Skin epidermis (tissue), 12 donors: ENCODE results near the gene ARL4A.

Experiments
- H3K27ac ChIP-seq, 21 experiments: fragments of 200-600 bp; sonication (generic) in 11 of 21; one replicate each; pipeline ENCODE4 v1.5.0; 2020; ENCODE audit warnings: mild to moderate bottlenecking in 3 of 21, inconsistent platforms in 2 of 21, moderate library complexity in 2 of 21
- H3K4me3 ChIP-seq, 7 experiments: fragments of 200-600 bp; sonication (generic) in 2 of 7; one replicate each; pipeline ENCODE4 v1.5.0; 2020; ENCODE audit warnings: inconsistent platforms in 2 of 7, mild to moderate bottlenecking in 2 of 7, moderate library complexity in 1 of 7

Gene ARL4A

GRCh38 chr7:12719981-12720865 is 32.8 kb downstream of the ARL4A start:
- Histone ChIP-seq H3K27ac (peak overlapping the region in 19 of 21 experiments; percentile 10 to 89 (median 67)), H3K4me3 (no peak overlapping the region)

GRCh38 chr7:12721286-12721830 is 33.9 kb downstream of the ARL4A start:
- Histone ChIP-seq H3K27ac (peak overlapping the region in 4 of 21 experiments; percentile 15 to 89 (median 58)), H3K4me3 (no peak overlapping the region)

- peak overlapping the region in 3 of 21 experiments; percentile 38 to 89 (median 40) for H3K27ac ChIP-seq
Observed at GRCh38 chr7:12722136-12722535, 34.7 kb downstream of the ARL4A start.

GRCh38 chr7:12722636-12723605 is 35.5 kb downstream of the ARL4A start:
- no peak overlapping the region for H3K4me3 ChIP-seq
- peak overlapping the region in 3 of 21 experiments; percentile 22 to 54 (median 38) for H3K27ac ChIP-seq

More at GRCh38 chr7:12722136-12722535, 34.7 kb downstream of the ARL4A start:
- no peak overlapping the region for H3K4me3 ChIP-seq

- Histone ChIP-seq H3K27ac (no peak overlapping the region), H3K4me3 (no peak overlapping the region)
Observed at GRCh38 chr7:12725575-12726316, 38.3 kb downstream of the ARL4A start.

- Histone ChIP-seq H3K4me3 (no peak overlapping the region), H3K27ac (peak overlapping the region in 1 of 21 experiments; percentile 61)
Observed at GRCh38 chr7:12726908-12727307, 39.5 kb downstream of the ARL4A start.

GRCh38 chr7:12727455-12728191 is 40.2 kb downstream of the ARL4A start:
- Histone ChIP-seq H3K4me3 (no peak overlapping the region), H3K27ac (peak overlapping the region in 7 of 21 experiments; percentile 3 to 61 (median 14))

GRCh38 chr7:12728192-12728538 is 40.7 kb downstream of the ARL4A start:
- Histone ChIP-seq H3K4me3 (no peak overlapping the region), H3K27ac (peak overlapping the region in 3 of 21 experiments; percentile 11 to 61 (median 42))

GRCh38 chr7:12729112-12729511 is 41.7 kb downstream of the ARL4A start:
- H3K27ac ChIP-seq = peak overlapping the region in 4 of 21 experiments; percentile 2 to 45 (median 22)
- no peak overlapping the region for H3K4me3 ChIP-seq

GRCh38 chr7:12730523-12730922 is 43.1 kb downstream of the ARL4A start:
- no peak overlapping the region for H3K4me3 ChIP-seq
- peak overlapping the region in 1 of 21 experiments; percentile 42 for H3K27ac ChIP-seq

GRCh38 chr7:12731214-12731656 is 43.8 kb downstream of the ARL4A start:
- no peak overlapping the region for H3K4me3 ChIP-seq
- H3K27ac ChIP-seq = peak overlapping the region in 2 of 21 experiments; percentile 16 to 42

GRCh38 chr7:12731775-12732174 is 44.3 kb downstream of the ARL4A start:
- no peak overlapping the region for H3K4me3 ChIP-seq
- H3K27ac ChIP-seq = no peak overlapping the region

- no peak overlapping the region for H3K27ac ChIP-seq
- no peak overlapping the region for H3K4me3 ChIP-seq
Observed at GRCh38 chr7:12732428-12732827, 45.0 kb downstream of the ARL4A start.

GRCh38 chr7:12735923-12736322 is 48.5 kb downstream of the ARL4A start:
- no peak overlapping the region for H3K4me3 ChIP-seq
- H3K27ac ChIP-seq = no peak overlapping the region

GRCh38 chr7:12737373-12737772 is 49.9 kb downstream of the ARL4A start:
- H3K4me3 ChIP-seq = no peak overlapping the region
- no peak overlapping the region for H3K27ac ChIP-seq

- Histone ChIP-seq H3K27ac (peak overlapping the region in 1 of 21 experiments; percentile 21), H3K4me3 (no peak overlapping the region)
Observed at GRCh38 chr7:12737836-12738235, 50.4 kb downstream of the ARL4A start.

- H3K27ac ChIP-seq = no peak overlapping the region
- no peak overlapping the region for H3K4me3 ChIP-seq
Observed at GRCh38 chr7:12738665-12739064, 51.2 kb downstream of the ARL4A start.
